ENCODE results near the gene TMEM175.

GRCh38 chr4:957581-958313 is 25.5 kb downstream of the TMEM175 start:
- no peak for TF ChIP-seq GATA2 (IDR thresholded peaks at IDR 0.05; ENCODE audit: low read depth, low read length)
- no peak for TF ChIP-seq GATA3 (IDR thresholded peaks at IDR 0.05; ENCODE audit: low read depth, low read length)

Data from SH-SY5Y (cell line).